HG03378 (cell line): Measurements from ENCODE around the gene ARPC1B.
"Not testable (repeated sequence)": the region's sequence is repeated elsewhere in the genome, so short reads cannot be mapped to it uniquely, and the experiment has no call there.

Experiments used
- ATAC-seq: cut with Tn5 transposase; IDR thresholded peaks from one replicate; pipeline ENCODE4 v1.9.1; 2021; ENCODE audit warnings: mild to moderate bottlenecking, moderate library complexity; ENCODE audit not compliant: unreplicated experiment

The ARPC1B gene

DNA sequence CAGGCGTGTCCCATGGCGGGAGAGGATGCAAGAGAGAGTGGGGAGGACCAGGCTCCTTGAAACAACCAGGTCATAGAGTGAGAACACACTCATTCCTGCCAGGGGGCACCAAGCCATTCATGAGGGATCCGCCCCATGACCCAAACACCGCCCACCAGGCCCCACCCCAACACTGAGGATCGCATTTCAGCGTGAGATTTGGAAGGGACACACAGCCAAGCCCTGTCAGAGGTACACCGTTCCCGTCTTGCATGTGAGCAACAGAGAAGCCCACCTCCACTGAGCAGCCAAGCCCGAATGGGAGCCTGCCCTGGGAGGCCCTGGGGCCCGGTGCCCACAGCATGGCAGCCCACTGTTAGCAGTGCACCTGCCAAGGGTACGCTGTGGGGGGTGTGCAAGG lies 7.9 kb upstream of the ARPC1B start:
- no peak for ATAC-seq

DNA sequence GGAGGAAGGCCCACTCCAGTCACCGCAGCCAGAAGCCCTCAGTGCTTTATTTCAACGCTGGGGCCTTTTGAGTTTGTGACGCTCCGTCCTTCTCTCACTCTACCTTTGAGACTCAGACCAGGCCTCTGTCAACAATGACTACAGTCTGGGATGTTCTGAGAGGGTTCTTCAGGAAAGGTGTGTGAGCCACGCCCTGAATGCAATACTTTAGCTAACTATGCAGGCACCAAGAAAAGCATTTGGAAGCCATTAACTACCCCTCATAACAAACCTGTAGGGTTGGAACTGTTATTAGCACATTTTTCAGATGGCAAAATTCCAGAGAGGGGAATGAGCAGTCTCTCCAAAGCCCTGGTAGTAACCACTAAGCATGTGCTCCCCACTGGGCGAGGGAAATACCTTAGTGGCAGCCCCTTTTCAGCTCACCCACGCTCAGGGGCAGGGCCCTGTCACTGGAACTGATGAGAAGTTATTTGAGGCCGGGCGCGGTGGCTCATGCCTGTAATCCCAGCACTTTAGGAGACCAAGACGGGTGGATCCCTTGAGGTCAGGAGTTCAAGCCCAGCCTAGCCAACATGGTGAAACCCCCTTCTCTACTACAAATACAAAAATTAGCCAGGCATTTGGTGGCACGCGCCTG lies 5.7 kb upstream of the ARPC1B start:
- no peak for ATAC-seq

DNA sequence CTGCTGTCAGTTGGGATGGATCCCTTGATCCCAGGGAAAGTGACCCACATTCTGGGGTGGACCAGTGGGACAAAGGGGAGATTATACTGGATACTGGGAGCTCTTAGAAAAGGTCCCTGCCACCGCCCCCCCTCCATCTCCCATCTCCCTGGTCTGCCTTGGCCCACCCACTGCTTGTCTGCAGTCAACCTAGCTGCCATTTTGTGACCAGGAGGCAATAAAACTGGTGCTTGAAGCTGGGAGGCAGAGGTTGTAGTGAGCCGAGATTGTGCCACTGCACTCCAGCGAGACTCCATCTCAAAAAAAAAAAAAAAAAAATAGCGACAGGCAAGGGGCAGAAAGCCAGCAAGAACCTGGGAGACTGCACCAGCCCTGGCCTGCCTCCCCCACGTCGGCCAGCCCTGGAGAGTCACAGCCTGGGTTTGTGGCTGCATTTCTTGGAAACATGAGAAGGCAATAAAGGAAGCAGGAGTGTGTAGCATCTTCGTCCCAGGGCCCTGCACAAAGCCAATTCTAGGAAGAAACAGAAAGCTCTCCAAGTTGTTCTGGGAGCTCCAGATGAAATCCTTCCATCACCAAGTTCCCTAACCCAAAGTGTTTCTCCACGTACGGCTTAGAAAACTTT lies 4.7 kb upstream of the ARPC1B start:
- no peak for ATAC-seq

DNA sequence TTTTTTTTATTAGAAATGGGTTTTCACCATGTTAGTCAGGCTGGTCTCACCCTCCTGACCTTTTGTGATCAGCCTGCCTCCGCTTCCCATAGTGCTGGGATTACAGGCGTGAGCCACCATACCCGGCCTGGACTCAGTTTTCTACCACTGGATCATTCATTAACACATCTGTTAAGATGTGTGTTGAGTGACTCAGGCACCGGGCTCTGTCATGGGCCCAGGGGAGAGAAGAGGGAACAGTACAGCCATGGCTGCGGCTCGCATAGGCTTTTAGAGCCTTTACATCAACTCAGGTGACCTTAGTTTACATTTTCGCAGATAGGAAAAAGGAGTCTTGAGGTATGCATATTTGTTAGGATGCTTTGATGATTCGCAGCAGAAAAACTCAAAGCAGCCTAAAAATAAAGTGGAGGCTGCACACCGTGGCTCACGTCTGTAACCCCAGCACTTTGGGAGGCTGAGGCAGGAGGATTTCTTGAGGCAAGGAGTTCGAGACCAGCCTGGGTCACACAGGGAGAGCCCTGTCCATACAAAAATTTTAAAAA lies 3.1 kb upstream of the ARPC1B start:
- ATAC-seq, result no peak

DNA sequence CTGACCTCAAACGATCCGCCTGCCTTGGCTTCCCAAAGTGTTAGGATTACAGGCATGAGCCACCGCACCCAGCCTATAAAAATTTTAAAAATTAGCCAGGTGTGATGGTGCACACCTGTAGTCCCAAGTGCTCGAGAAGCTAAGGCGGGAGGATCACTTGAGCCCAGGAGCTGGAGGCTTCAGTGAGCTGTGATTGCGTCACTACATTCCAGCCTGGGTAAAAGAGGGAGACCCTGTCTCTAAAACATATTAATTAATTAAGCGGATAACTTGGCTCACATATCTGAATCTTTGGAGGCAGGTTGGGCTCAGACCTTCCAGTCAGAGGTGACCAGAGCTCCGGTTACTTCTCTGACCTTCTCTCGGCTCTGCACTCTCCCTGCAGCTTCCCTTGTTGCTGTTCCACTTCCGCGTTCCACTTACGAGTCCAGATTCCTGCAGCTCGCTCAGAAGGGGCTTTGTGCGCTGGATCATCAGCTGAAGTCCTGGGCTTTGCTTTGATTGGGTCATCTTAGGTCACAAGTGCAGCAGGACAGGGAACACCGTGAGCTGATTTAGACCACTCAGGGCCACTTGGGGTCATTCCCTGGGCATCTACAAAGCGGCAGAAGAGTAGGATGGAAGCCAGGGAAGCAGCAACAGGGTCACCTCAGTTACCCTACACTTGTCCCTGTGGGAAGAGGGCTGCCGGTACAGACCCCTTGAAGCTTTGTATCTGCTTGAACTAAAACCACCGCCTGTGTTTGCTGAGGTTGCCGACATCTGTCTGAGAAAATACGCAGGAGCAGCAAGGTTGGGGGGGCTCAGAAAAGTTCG lies 2.0 kb upstream of the ARPC1B start:
- ATAC-seq, result no peak

DNA sequence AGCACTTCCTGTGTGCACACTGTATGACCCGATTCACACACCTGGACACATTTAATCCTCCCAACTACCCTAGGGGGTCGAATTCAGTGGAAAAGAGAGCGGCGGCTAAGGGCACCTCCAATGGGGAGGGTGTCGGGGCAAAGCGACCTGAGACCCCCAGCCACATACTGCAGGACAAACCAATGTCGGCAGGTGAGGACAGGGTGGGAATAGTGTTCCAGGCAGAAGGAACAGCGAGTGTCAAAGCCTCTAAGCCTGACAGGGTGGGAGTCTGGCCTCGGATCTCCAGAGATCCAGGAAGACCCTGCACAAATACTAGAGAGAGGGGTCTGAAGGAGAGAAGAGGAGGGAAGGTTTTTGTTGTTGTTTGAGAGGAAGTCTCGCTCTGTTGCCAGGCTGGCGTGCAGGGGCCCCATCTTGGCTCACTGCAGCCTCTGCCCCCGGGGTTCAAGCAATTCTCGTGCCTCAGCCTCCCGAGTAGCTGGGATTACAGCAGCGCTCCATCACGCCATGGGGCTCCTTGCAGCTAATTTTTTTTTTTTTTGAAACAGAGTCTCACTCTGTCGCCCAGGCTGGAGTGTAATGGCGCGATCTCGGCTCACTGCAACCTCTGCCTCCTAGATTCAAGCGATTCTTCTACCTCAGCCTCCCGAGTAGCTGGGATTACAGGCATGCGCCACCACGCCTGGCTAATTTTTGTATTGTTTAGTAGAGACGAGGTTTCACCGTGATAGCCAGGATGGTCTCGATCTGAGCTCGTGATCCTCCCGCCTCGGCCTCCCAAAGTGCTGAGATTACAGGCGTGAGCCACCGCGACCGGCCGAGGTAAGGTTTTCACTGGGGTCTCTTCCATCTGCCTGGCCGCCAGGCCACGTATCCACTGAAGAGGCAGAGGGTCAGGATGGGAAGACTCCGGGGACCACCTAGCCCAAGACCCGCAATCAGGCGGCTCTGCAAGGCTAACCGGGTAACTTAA lies 1.2 kb upstream of the ARPC1B start:
- no peak for ATAC-seq

DNA sequence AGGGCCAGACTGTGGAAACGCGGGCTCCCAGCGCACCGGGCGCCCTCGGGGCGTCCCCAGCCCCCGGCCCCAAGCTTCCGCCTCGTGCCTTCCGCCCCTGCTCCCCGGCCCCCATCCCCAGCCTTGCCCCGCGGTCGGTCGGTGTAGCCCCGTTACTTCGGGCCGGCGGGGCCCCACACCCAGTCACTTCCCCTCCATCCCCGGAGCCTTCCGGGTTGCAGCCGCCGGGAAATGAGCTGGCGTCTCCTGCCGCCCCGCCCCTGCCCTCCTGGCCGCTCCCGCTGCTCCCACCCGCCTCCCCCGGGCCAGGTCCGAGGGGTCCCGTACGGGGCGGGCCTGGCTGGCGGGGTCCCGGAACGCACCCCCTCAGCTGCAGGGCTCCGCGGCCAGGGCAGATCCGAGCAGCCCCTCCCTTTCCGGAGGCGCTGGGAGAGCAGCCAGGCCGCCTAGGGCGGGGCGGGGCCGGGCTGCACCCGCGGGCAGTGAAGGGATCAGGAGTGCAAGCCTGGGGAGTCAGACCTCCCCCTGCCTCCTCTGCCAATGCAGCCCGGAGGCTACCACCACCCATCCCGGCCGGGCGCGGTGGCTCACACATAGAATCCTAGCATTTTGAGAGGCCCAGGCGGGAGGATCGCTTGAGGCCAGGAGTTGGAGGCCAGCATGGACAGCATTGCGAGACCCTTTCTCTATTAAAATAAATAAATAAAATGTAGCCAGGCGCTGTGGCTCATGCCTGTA lies 709 bp downstream of the ARPC1B start:
- no peak for ATAC-seq

DNA sequence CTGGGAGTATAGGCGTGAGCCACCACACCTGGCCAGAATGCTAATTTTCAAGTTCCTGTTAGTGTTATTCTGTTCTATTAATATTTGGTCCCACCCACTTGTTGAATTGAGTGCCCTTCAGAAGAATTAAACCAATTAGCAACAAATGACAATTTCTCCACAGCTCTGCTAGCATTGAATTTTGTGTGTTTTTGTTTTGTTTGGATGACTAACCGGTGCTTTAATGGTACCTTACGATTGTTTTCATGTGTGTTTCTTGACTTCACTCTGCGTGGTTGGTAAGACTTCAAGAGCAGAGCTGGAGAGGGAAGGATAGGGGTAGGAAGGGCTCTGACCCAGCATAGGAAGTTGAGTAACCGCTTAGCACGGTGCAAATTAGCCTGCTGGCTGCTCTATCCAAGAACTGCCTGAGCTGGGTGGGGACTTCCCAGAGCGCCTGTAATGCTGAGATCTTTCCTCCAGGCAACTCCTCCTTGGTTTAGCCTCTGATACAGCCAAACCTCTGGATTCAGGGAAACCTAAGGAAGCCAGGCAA lies 4.6 kb downstream of the ARPC1B start:
- ATAC-seq, result peak; percentile 30

DNA sequence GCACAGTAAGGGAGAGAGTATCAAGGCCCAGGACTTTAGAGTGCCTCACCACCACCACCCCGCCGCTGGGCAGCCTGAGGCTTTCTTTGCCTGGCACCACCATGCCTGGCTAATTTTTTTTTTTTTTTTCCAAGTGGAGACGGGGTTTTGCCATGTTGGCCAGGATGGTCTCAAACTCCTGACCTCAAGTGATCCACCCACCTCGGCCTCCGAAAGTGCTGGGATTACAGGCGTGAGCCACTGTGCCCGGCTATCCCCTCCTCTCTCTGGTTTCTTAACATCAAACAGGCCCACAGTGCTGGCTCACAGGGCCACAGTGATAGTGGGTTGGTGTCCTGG lies 5.1 kb downstream of the ARPC1B start:
- ATAC-seq, result not testable (repeated sequence)

DNA sequence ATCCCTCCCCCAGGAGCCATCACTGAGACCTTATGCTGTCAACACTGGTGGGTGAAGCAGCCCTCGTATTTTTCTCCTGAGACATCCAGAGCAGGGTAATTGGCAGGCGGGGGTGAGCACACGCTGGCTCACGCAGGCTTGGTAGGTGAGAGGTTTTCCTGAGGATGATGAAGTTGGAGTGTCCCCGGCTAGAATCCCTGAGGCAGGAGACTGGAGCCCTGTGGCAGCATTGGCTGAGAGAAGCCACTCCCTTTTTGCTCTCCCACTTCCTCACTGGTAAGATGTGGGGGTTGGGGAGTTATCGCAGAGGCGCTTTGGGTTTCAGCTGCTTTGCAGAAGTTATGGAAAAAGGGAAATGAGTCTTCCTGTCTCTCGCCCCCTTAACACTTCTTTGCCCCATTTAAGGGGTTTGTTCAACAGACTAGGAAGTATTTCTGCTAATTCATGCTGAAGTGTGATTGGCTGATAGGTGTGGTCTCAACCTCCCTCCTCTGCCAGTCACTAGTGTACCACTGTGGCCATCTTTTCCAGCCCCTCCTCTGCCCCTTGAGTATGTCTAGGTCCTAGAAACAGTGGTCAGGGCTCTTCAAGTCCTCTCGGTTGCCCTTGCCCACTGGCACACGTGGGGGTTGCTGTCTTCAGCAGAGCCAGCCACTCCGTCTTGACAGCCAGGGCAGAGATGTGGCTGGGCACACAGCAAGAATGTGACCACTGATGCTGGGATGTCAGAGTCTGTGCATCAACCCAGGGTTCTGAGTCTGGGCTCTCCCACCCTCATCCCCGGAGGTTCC lies 5.7 kb downstream of the ARPC1B start:
- ATAC-seq, result peak; percentile 31

DNA sequence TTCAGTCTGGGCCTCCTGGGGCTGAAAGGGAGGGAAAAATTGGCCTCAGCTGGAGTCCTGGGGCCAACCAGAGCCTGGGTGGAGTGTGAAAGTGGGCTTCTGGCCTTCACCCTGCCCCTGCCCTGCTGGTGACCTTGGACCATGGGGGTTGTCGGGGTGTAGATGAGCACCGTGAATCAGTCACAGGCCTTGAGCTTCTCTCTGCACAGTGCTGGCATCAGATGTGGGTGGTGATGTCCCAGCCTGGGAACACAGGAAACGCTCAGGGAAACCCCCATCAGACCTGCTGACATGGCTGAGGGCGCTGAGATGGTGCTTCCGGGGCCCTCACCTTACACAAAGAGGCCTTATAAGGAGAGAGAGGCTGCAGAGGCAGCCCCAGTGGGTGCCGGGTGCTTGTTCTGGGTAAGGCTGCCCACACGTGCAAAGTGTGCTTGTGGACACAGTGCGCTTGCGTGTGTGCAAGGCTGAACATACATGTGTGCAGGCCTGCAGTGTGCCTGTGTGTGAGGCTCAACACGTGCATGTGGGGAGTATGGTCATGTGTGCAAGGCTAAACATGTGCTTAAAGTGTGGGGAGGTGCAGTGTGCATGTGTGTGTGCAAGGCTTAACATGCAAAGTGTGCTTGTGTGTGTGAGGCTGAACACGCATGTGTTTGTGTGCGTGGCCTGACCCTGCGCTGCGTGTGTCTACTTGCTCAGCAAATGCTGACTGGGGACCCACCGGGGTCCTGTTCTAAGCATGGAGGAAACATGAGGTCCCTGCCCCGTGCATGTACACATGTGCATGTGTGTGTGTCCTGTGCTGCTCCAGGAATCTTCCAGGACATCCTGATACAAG lies 6.5 kb downstream of the ARPC1B start:
- peak; percentile 74 for ATAC-seq

DNA sequence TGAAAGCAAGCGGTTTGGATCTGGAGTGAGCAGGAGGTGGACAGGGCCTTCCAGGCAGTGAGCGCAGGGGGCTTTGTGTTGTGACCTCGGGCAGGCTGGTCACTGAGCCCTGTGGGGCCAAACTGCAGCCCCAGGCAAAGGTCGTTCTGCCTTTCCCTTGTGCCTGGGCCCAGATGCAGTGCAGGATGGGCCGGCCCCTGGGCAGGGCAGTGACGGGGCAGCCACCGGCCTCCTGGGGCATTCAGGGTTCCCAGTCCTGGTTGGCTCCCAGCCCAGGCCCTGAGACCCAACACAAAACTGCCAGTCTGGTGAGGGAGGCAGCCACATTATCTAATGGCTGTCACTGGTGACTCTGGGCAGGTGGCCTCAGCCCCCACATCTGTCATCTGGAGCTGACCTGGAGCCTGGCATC lies 7.1 kb downstream of the ARPC1B start:
- no peak for ATAC-seq

DNA sequence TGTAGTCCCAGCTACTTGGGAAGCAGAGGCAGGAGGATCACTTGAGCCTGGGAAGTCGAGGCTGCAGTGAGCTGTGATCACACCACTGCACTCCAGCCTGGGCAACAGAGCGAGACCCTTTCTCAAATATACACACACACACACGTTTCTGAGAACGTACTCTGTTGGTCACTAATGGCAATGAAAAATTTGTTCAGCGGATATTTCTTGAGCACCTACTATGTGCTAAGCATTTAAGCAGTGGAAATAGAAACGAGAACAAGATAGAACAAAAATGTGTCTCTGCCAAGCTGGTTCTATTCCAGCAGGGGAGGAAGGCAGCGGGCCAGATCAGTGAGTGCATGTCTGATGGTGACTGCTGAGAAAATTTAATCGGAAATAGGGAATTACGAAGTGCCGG lies 8.7 kb downstream of the ARPC1B start:
- no peak for ATAC-seq

DNA sequence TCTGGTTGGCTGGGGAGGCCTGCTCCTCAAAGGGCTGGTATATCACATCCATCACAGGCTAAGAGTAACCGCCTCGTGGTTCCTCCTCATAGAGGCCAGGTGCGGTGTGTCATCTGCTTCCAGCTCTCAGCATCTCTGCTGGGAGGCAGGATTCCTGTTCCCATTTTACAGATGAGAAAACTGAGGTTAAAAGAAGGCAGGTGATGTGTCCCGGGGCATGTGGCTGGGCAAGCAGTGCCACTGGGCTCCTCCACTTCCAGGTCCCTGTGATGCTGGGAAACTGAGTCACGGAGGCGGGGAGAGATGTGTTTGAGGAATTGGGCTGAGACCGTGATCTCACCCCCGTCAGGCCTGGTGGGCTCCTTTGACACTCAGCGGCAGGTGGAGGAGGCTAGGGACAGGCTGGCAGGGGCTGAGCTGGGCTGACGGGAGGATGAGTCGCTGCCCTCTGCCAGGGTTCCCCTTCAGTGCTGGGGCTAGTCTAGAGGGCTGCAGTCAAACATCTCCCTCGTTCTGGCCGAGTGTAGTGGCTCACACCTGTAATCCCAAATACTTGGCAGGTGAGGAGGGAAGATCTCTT lies 9.4 kb downstream of the ARPC1B start:
- no peak for ATAC-seq

DNA sequence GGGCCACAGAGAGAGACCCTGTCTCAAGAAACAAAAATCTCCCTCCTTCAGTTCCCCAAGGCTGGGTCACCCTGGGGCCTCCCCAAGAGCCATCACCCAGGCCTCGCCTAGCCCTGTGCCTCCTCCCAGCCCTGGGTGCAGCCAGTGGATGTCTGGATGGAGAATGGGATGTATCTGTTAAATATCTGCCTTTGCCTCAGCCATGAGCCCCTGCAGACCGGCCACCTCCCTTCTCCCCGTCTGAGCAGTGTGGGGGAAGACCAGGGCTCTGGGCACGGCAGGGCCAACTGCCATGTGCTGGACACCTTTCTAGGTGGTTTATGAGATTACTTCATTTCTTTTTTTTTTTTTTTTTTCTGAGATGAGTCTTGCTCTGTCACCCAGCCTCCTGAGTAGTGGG lies 10.0 kb downstream of the ARPC1B start:
- ATAC-seq, result no peak

DNA sequence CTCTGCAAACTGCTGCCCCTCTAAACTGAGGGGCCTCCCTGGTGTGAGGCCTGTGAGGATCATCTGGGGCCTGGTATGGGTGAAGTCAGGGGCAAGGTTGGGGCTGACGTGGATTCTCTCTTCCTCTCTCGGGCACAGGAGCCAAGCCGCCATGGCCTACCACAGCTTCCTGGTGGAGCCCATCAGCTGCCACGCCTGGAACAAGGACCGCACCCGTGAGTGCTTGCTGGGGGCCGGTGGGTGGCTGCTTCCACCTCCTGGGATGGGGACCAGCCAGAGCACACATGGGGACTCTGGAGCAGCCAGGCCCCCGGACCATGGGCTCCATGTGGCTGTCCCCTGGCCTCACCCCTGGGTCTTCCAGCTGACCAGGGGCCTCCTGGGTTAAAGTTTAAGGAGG lies 11.0 kb downstream of the ARPC1B start:
- ATAC-seq, result no peak

DNA sequence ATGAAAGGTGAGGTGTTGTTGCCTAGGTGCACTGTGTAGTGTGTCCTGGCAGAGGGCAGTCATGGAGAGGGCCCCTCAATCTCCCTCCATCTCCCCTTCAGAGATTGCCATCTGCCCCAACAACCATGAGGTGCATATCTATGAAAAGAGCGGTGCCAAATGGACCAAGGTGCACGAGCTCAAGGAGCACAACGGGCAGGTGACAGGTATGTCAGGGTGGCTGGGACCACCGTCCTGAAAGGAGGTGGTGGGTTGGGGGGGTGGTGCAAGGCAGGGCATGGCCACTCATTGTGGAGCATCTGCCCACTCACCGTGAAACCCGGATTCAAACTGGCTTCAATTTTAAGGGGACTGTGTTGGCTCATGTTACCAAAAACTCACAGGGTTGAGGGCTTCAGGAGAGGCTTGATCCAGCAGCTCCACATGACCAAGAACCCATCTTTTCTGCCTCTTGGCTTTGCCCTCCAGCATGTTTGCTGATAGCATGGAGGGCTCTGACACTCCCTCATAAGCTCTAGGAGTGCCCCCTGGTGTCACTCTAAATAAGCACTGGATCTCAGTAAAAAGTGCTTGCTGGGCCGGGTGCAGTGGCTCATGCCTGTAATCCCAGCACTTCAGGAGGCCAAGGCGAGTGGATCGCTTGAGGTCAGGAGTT lies 12.2 kb downstream of the ARPC1B start:
- no peak for ATAC-seq
